ENCODE data around the gene MYH4.

MYH4 gene

GRCh38 chr17:10499950-10500349, 30.6 kb upstream of the MYH4 start:
- TF ChIP-seq TEAD4 (IDR thresholded peaks at IDR 0.05): no peak
- TF ChIP-seq ZBTB7A (IDR thresholded peaks at IDR 0.05; ENCODE audit: low read depth): no peak
- TF ChIP-seq USF1 (IDR thresholded peaks at IDR 0.05): no peak
- TF ChIP-seq MAX (IDR thresholded peaks at IDR 0.05): no peak
- no peak for TF ChIP-seq CREB1 (IDR thresholded peaks at IDR 0.05; ENCODE audit: low read depth)
- no peak for TF ChIP-seq NFIC (IDR thresholded peaks at IDR 0.05)
- TF ChIP-seq FOXM1 (IDR thresholded peaks at IDR 0.05; ENCODE audit: borderline replicate concordance, low read depth): no peak
- TF ChIP-seq RAD21 (IDR thresholded peaks at IDR 0.05; ENCODE audit: low read depth): no peak
- TF ChIP-seq TCF12 (IDR thresholded peaks at IDR 0.05; ENCODE audit: low read depth): no peak
- no peak for TF ChIP-seq YY1 (IDR thresholded peaks at IDR 0.05; ENCODE audit: low read depth)
- no peak for TF ChIP-seq CEBPB (IDR thresholded peaks at IDR 0.05)
- TF ChIP-seq EGR1 (IDR thresholded peaks at IDR 0.05): no peak
- TF ChIP-seq EP300 (IDR thresholded peaks at IDR 0.05; ENCODE audit: borderline replicate concordance): no peak
- no peak for TF ChIP-seq REST (IDR thresholded peaks at IDR 0.05; ENCODE audit: low read depth)

GRCh38 chr17:10492004-10492403, 22.6 kb upstream of the MYH4 start:
- no peak for TF ChIP-seq EP300 (IDR thresholded peaks at IDR 0.05; ENCODE audit: borderline replicate concordance)
- no peak for TF ChIP-seq ZBTB7A (IDR thresholded peaks at IDR 0.05; ENCODE audit: low read depth)
- TF ChIP-seq FOXM1 (IDR thresholded peaks at IDR 0.05; ENCODE audit: borderline replicate concordance, low read depth): no peak
- TF ChIP-seq CREB1 (IDR thresholded peaks at IDR 0.05; ENCODE audit: low read depth): no peak
- no peak for TF ChIP-seq YY1 (IDR thresholded peaks at IDR 0.05; ENCODE audit: low read depth)
- no peak for TF ChIP-seq TAF1 (IDR thresholded peaks at IDR 0.05; ENCODE audit: low read depth)
- no peak for TF ChIP-seq CEBPB (IDR thresholded peaks at IDR 0.05)
- TF ChIP-seq USF1 (IDR thresholded peaks at IDR 0.05): no peak
- no peak for TF ChIP-seq EGR1 (IDR thresholded peaks at IDR 0.05)
- no peak for TF ChIP-seq MAX (IDR thresholded peaks at IDR 0.05)
- TF ChIP-seq NFIC (IDR thresholded peaks at IDR 0.05): no peak
- TF ChIP-seq RAD21 (IDR thresholded peaks at IDR 0.05; ENCODE audit: low read depth): no peak
- TF ChIP-seq TEAD4 (IDR thresholded peaks at IDR 0.05): no peak
- TF ChIP-seq REST (IDR thresholded peaks at IDR 0.05; ENCODE audit: low read depth): no peak
- no peak for TF ChIP-seq TCF12 (IDR thresholded peaks at IDR 0.05; ENCODE audit: low read depth)

GRCh38 chr17:10482252-10482651, 12.9 kb upstream of the MYH4 start:
- TF ChIP-seq TCF12 (IDR thresholded peaks at IDR 0.05; ENCODE audit: low read depth) (no peak), ZBTB7A (IDR thresholded peaks at IDR 0.05; ENCODE audit: low read depth) (no peak), CEBPB (IDR thresholded peaks at IDR 0.05) (no peak), TAF1 (IDR thresholded peaks at IDR 0.05; ENCODE audit: low read depth) (no peak), USF1 (IDR thresholded peaks at IDR 0.05) (no peak), REST (IDR thresholded peaks at IDR 0.05; ENCODE audit: low read depth) (no peak), TEAD4 (IDR thresholded peaks at IDR 0.05) (no peak), EGR1 (IDR thresholded peaks at IDR 0.05) (no peak), YY1 (IDR thresholded peaks at IDR 0.05; ENCODE audit: low read depth) (no peak), MAX (IDR thresholded peaks at IDR 0.05) (no peak), RAD21 (IDR thresholded peaks at IDR 0.05; ENCODE audit: low read depth) (no peak), NFIC (IDR thresholded peaks at IDR 0.05) (no peak), CREB1 (IDR thresholded peaks at IDR 0.05; ENCODE audit: low read depth) (no peak), EP300 (IDR thresholded peaks at IDR 0.05; ENCODE audit: borderline replicate concordance) (no peak), FOXM1 (IDR thresholded peaks at IDR 0.05; ENCODE audit: borderline replicate concordance, low read depth) (no peak)
